Ishikawa (cell line): ENCODE data around the gene KCNG4.

Source experiments
- YY1 ChIP-seq: IDR thresholded peaks from 2 replicates; pipeline ENCODE4 v1.6.1; 2012; ENCODE audit warnings: low read depth
- TF ChIP-seq, protein P1 (sequence below): IDR thresholded peaks from 2 replicates; pipeline ENCODE4 v1.6.1; 2012

DNA sequence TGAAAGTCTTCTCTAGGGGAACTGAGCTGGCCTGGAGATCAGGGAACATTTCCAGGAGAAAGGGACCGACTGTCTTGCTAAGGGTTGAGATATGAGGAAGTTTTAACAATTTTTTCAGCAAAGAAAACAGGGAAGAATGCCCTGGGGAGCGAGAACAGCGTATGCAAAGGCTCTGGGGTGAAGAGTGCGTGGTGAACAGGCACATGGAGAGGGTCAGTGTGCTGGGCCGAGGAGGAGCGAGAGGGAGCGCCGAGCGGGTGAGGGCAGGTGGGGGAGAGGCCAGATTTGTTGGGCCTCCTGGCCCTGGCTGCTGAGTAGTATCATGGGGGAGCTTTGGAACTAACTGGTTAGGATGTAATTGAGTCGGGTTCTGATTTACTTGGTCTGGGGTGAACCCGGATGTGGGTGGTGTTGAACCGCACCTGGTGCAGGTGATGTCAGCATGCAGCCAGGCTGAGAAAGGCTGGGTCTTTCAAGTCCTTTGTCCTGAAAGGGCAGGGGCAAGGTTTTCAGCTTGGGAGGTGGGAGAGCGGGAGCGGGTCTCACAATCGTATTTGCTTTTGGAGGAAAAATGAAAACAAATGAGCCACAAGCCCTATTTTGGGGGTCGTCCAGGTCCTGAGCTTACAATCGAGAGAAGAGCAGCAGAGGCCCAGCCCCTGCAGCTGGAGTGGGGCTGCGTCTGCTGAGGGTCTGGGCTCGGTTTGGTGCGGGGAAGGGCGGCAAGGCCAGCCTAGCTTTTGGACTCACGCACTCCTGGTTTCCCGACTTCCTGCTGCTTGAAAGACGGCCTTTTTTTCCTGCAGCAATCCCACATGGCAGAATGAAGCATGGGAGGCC, 43.7 kb upstream of the KCNG4 start:
- no peak for TF ChIP-seq YY1
- TF ChIP-seq, protein P1, sequence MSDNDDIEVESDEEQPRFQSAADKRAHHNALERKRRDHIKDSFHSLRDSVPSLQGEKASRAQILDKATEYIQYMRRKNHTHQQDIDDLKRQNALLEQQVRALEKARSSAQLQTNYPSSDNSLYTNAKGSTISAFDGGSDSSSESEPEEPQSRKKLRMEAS, result no peak
